HEK293 (cell line): ENCODE measurements around the gene ZNF830.

ENCODE experiments used
- AEBP2 ChIP-seq: fragments of 450-650 bp; formaldehyde crosslinking; IDR thresholded peaks from 2 replicates; pipeline ENCODE4 v1.5.1; 2016; ENCODE audit warnings: missing biosample characterization, missing genetic modification characterization, borderline replicate concordance
- PATZ1 ChIP-seq: fragments of 450-650 bp; formaldehyde crosslinking; IDR thresholded peaks from 2 replicates; pipeline ENCODE4 v1.5.1; 2016; ENCODE audit warnings: missing biosample characterization, missing genetic modification characterization
- PBX3 ChIP-seq: sonication (generic); formaldehyde crosslinking; IDR thresholded peaks from 2 replicates; pipeline ENCODE4 v1.8.1; 2022; ENCODE audit warnings: mild to moderate bottlenecking, moderate library complexity, missing genetic modification reagents
- PRDM2 ChIP-seq: fragments of 450-650 bp; formaldehyde crosslinking; IDR thresholded peaks from 2 replicates; pipeline ENCODE4 v1.5.1; 2016; ENCODE audit warnings: missing biosample characterization, missing genetic modification characterization, borderline replicate concordance
- ZBTB11 ChIP-seq: fragments of 450-650 bp; formaldehyde crosslinking; conservative IDR thresholded peaks from 2 replicates; pipeline ENCODE4 v1.5.1; 2016; ENCODE audit warnings: low read depth, missing biosample characterization, missing genetic modification characterization
- ZBTB6 ChIP-seq: fragments of 450-650 bp; formaldehyde crosslinking; IDR thresholded peaks from 2 replicates; pipeline ENCODE4 v1.5.1; 2017; ENCODE audit warnings: missing biosample characterization, missing genetic modification characterization
- ZNF169 ChIP-seq: fragments of 450-650 bp; formaldehyde crosslinking; IDR thresholded peaks from 2 replicates; pipeline ENCODE4 v1.5.1; 2016; ENCODE audit warnings: missing biosample characterization, missing genetic modification characterization
- ZNF174 ChIP-seq: fragments of 450-650 bp; formaldehyde crosslinking; IDR thresholded peaks from 2 replicates; pipeline ENCODE4 v1.5.0; 2017; ENCODE audit warnings: missing biosample characterization, mild to moderate bottlenecking, missing genetic modification characterization
- ZNF416 ChIP-seq: fragments of 450-650 bp; formaldehyde crosslinking; IDR thresholded peaks from 2 replicates; pipeline ENCODE4 v1.5.1; 2016; ENCODE audit warnings: missing biosample characterization, missing genetic modification characterization
- ZNF510 ChIP-seq: fragments of 450-650 bp; formaldehyde crosslinking; IDR thresholded peaks from 2 replicates; pipeline ENCODE4 v1.5.1; 2018; ENCODE audit warnings: mild to moderate bottlenecking, missing genetic modification characterization, missing biosample characterization; ENCODE audit not compliant: insufficient replicate concordance
- ZNF530 ChIP-seq: fragments of 450-650 bp; formaldehyde crosslinking; IDR thresholded peaks from 2 replicates; pipeline ENCODE4 v1.5.1; 2016; ENCODE audit warnings: low read depth, missing biosample characterization, missing genetic modification characterization
- ZNF549 ChIP-seq: fragments of 450-650 bp; IDR thresholded peaks from 2 replicates; pipeline ENCODE4 v1.5.1; 2018; ENCODE audit warnings: missing biosample characterization, missing genetic modification characterization, mild to moderate bottlenecking, inconsistent platforms, moderate library complexity
- ZNF645 ChIP-seq: fragments of 450-650 bp; formaldehyde crosslinking; IDR thresholded peaks from 2 replicates; pipeline ENCODE4; 2016; ENCODE audit warnings: missing biosample characterization, missing genetic modification characterization
- ZNF692 ChIP-seq: fragments of 450-650 bp; formaldehyde crosslinking; IDR thresholded peaks from 2 replicates; pipeline ENCODE4 v1.5.1; 2016; ENCODE audit warnings: missing biosample characterization, missing genetic modification characterization
- ZNF701 ChIP-seq: fragments of 450-650 bp; formaldehyde crosslinking; IDR thresholded peaks from 2 replicates; pipeline ENCODE4 v1.5.1; 2016; ENCODE audit warnings: missing biosample characterization, missing genetic modification characterization

Gene ZNF830

GRCh38 chr17:34981538-34982241 is 20.4 kb downstream of the ZNF830 start (continued):
- TF ChIP-seq ZNF174 (tag by site-specific recombination) (peak; percentile 79; the same call in 1 of the 2 replicates), ZNF549 (tag by site-specific recombination) (peak; percentile 50; the same call in 1 of the 2 replicates), PATZ1 (tag by site-specific recombination) (peak; percentile 57), ZNF169 (tag by site-specific recombination) (no peak), ZNF416 (no peak), PBX3 (CRISPR knock-in tag) (no peak), PRDM2 (tag by site-specific recombination) (no peak), ZBTB11 (tag by site-specific recombination) (no peak), ZNF530 (tag by site-specific recombination) (no peak), AEBP2 (tag by site-specific recombination) (peak; percentile 68; the same call in 1 of the 2 replicates), ZNF645 (peak; percentile 89; the same call in 1 of the 2 replicates), ZNF692 (peak; percentile 76), ZBTB6 (tag by site-specific recombination) (peak; percentile 60), ZNF701 (tag by site-specific recombination) (no peak), ZNF510 (tag by site-specific recombination) (peak; percentile 13)
